HCT116 (cell line): ENCODE measurements around the gene BLOC1S6.

ENCODE experiments used
- RAD21 ChIP-seq: IDR thresholded peaks from 2 replicates; pipeline ENCODE4 v1.6.1; 2012; ENCODE audit warnings: low read depth, mild to moderate bottlenecking
- TF ChIP-seq, protein P1 (sequence below): IDR thresholded peaks from 2 replicates; pipeline ENCODE4 v1.6.1; 2011; ENCODE audit warnings: mild to moderate bottlenecking, low read length, moderate library complexity; ENCODE audit not compliant: insufficient replicate concordance; ENCODE audit errors: extremely low read depth
- TF ChIP-seq, protein P2 (sequence below), 3 experiments: fragments of 200-600 bp in 1 of 3; sonication (generic) in 1 of 3; IDR thresholded peaks in 2 of 3; conservative IDR thresholded peaks in 1 of 3; 2 replicates each; pipeline ENCODE4 v1.5.1; 2012 to 2017; ENCODE audit warnings: low read depth in 2 of 3, low read length in 2 of 3, antibody characterized with exemption in 1 of 3, borderline replicate concordance in 1 of 3, control low read depth in 1 of 3, mild to moderate bottlenecking in 1 of 3, mixed read lengths in 1 of 3, mixed run types in 1 of 3, moderate library complexity in 1 of 3; ENCODE audit not compliant: insufficient read depth in 1 of 3

DNA sequence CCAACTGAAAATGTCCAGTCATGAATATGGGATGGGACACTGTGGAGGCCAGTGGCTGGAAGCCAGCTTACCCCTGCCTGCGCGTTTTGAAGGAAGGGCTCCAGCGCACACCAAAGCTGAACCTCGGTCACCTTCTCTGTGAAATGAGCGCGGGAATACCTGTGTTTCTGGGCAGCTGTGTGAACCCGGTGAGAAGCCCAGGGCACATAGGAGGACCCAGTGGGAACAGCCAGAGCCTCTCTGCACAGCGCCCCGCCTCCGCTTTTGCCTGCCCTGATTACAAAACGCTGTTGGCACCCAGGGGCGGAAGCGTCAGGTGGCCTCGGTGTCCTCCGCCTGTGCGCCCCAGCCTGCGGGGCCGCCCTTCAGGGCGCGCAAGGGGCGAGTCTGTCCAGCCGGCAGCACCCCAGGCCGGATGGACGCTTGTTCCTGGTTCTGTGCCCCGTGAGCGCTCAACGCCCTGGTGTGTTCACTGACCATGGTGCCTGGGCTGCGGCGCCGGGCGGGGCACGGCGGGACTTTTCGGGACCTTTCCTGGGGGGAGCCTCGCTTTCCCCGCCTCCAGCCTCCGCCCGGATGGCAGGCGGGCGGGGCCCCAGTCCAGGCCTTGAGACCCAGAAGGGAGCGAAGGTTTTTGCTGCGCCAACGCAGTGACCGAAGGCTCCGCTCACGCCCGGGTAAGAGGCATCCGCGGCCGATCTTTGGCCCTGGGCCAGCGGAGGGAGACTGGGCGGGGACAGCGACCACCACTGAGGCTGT, 47.4 kb downstream of the BLOC1S6 start, which contains the start of gene SQOR:
- TF ChIP-seq, protein P1, sequence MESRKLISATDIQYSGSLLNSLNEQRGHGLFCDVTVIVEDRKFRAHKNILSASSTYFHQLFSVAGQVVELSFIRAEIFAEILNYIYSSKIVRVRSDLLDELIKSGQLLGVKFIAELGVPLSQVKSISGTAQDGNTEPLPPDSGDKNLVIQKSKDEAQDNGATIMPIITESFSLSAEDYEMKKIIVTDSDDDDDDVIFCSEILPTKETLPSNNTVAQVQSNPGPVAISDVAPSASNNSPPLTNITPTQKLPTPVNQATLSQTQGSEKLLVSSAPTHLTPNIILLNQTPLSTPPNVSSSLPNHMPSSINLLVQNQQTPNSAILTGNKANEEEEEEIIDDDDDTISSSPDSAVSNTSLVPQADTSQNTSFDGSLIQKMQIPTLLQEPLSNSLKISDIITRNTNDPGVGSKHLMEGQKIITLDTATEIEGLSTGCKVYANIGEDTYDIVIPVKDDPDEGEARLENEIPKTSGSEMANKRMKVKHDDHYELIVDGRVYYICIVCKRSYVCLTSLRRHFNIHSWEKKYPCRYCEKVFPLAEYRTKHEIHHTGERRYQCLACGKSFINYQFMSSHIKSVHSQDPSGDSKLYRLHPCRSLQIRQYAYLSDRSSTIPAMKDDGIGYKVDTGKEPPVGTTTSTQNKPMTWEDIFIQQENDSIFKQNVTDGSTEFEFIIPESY = no peak
- TF ChIP-seq, protein P2, sequence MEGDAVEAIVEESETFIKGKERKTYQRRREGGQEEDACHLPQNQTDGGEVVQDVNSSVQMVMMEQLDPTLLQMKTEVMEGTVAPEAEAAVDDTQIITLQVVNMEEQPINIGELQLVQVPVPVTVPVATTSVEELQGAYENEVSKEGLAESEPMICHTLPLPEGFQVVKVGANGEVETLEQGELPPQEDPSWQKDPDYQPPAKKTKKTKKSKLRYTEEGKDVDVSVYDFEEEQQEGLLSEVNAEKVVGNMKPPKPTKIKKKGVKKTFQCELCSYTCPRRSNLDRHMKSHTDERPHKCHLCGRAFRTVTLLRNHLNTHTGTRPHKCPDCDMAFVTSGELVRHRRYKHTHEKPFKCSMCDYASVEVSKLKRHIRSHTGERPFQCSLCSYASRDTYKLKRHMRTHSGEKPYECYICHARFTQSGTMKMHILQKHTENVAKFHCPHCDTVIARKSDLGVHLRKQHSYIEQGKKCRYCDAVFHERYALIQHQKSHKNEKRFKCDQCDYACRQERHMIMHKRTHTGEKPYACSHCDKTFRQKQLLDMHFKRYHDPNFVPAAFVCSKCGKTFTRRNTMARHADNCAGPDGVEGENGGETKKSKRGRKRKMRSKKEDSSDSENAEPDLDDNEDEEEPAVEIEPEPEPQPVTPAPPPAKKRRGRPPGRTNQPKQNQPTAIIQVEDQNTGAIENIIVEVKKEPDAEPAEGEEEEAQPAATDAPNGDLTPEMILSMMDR (IDR thresholded peaks at IDR 0.05 in 2 of 3, conservative IDR thresholded peaks at IDR 0.05 in 1 of 3; ENCODE audit: borderline replicate concordance in 1 of 3, insufficient read depth in 1 of 3, low read depth in 2 of 3, low read length in 2 of 3) = no peak
- no peak for TF ChIP-seq RAD21
